HG03432 (cell line): ENCODE measurements around the gene RIPPLY1.

Experiments used
- ATAC-seq: cut with Tn5 transposase; IDR thresholded peaks from one replicate; pipeline ENCODE4 v1.9.1; 2021; ENCODE audit warnings: mild to moderate bottlenecking, moderate library complexity; ENCODE audit not compliant: unreplicated experiment

The RIPPLY1 gene

DNA sequence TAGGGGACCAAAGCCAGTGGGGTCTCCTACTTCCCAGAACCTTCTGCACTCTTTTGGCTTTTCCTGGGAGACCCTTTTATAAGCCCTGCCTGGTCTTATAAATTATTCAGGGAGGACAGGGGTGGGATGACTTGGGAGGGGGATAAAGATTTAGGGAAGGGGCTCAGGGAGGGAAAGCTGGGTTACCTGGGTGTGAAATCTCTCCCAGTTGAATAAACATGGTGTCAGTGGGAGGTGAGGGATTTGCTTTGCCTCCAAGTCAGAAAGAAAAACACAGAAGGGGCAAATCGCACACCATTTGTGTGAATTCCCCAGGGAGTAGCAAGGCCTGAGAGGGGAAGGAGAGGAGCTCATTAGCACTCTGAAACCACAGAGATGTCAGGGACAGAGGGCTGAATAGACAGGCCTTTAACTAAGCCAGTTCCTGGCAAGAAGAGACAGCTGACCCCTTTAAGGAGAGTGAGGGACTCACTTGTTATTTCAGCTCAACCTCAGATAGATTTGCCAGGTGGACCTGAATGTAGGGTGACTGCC is at the start of gene RIPPLY1:
RIPPLY1 (minus strand) TSS at position 51 of the 534 bp plus-strand sequence. CDS start 54 bp downstream, outside the sequence.
- peak; percentile 67 for ATAC-seq

DNA sequence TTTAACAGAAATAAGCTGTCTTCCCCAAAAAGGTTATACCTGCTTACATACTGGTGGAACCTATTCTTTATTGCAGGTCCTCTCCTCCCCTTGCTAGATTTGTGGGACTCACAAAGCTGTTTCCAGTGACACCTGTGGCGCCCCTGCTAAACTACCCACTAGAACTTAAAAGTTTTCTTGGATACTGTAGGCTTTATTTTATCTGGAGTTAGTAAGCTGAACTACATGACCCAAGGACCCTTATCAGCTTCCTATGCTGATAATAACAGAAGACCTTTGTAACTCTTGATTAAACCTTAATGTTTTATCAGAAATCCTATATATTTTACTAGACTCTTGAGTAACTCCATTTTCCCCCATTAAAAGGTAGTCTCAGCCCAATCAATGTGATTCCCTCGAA is 49.4 kb upstream of the RIPPLY1 start:
- ATAC-seq: no peak

DNA sequence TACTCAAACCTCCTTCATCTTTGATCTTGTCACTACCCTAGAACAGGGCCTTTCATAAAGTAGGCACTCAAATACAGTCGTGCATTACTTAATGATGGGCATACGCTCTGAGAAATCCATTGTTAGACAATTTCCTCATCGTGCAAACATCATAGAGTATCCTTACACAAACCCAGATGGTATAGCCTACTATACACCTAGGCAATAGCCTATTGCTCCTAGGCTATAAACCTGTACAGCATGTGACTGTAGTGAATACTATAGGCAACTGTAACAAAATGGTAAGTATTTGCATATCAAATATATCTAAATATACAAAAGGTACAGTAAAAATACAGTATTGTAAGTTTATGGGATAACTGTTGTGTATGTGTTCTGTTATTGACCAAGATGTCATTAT is 48.9 kb upstream of the RIPPLY1 start:
- ATAC-seq: no peak

GRCh38 chrX:106951230-106951629 is 48.1 kb upstream of the RIPPLY1 start:
- ATAC-seq: no peak

DNA sequence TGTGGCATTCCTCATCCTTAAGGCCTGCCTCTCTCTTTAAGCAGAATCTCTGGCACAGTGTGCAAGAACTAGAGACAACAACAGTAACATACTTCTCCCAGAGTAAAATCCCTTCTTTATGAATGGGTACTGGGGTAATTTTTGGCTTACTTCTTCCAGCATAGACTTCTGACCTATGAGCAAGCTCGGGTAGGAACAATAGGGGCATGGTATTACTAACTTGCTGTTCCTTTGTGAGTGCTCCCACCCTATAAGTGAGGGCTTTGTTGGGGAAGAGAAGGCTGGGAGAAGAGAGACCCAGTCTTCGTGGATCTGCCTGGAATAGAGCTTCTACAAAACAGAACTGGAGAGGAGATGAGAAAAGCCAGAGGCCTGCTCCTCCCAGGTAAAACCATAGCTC is 47.2 kb upstream of the RIPPLY1 start:
- no peak for ATAC-seq

DNA sequence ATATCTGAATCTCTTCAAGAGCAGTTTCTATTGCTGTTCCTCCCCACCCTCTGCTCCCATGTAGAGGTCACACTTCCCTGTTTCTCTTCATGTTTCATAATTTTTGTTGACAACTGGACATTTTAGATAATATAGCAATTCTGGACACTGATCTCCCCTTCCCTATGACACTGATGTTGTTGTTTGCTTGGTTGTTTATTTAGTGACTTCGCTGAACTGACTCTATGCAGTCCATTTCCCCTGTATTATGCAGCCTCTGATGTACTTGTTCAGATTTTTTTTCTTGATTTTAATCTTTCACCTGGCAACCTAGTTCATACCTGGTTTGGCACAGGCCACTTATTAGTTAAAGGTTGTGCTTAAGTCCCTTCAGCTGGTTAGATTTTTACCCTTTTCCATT is 46.2 kb upstream of the RIPPLY1 start:
- ATAC-seq: no peak

DNA sequence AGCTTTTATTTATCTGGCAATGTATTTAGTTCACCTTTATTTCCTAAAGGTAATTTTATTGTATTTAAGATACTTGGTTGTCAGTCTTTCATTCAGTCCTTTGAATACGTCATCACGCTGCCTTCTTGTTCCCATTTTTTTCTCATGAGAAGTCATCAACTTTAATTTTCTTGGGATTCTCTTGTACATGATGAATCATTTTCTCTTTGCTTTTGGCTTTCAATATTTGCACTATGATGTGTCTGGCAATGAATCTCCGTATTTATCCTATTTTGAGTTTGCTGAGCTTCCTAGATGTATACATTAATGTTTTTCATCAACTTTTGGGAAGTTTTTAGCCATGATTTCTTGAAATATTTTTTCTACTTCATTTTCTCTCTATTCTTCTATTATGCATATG is 45.5 kb upstream of the RIPPLY1 start:
- ATAC-seq: no peak

DNA sequence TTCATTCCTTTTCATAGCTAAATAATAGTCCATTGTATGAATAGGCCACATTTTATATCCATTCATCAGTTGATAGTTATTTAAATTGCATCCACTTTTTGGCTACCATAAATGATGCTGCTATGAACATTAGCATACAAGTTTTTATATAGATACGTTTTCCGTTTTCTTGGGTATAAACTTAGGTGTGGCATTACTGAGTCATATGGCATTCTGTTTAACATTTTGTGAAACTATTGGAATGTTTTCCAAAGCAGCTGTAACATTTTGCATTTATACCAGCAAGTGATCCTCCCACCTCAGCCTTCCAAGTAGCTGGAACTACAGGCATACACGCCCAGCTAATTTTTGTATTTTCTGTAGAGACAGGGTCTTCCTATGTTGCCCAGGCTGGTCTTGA is 43.3 kb upstream of the RIPPLY1 start:
- ATAC-seq: no peak

DNA sequence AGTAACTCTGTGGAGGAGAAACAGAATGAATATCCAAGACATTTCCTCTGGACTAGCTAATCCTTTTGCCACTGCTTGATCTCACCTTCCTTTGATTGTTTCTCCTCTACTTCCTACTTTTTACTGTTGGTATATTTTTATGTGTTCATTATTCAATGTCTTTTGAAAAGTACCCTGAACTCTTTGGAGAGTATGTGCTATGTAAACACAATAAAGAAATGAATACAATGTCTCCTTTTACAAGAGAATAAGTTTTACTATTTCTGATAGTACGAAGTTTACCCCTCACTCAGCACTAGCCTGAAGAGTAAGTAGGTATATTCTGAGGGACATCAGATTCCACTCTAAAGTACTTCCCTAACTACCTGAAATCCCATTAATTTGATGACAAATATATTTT is 36.9 kb upstream of the RIPPLY1 start:
- no peak for ATAC-seq

DNA sequence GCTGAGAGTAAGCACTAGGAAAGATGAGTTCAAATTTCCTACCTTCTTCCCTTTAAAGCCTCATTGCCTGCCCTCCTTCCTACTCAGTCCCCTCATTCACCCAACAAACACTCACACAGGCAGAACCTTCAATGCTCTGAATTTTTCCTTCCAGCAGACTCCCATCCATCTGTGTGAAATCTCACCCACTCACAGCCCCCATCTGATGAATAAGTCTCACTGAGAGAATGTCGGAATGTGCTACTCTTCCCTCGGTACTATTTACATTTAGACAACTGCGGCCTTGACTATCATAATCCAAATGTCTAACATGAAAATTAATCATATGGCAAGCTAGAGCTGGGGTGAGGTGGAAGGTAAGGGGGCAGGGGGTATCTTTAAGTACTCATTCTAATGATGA is 36.4 kb upstream of the RIPPLY1 start:
- no peak for ATAC-seq

- ATAC-seq: no peak
Observed at GRCh38 chrX:106936246-106936645, 33.1 kb upstream of the RIPPLY1 start.

GRCh38 chrX:106935175-106935574 is 32.0 kb upstream of the RIPPLY1 start:
- no peak for ATAC-seq

- no peak for ATAC-seq
Observed at GRCh38 chrX:106933538-106933961, 30.4 kb upstream of the RIPPLY1 start.

DNA sequence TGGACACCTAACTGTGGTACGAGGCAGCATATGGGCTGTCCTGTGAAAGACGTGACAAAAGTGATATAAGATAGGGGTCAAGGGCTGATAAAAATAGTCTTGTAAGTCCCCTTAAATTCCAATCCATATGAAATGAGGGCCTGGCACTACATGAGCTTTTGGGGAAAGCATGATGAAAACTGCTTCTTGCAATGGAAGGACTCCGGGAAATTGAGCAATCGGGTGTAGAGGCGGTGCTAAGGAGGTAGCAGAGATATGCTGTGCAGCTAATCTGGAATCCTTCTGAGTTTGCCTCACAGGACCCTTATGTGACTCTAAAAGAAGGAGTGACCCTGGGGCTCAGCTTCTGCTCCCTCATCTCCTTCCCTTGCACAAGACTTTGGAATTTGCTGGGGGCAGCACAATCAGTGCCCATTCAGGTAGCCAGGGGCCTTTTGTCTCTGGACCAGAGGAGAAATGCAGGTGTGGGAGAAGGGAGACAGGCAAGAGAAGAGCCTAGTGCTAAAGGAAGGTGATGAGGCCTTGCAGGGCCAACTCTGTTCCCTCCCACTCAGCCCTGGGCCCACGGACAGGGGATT is 29.9 kb upstream of the RIPPLY1 start:
- ATAC-seq: no peak

DNA sequence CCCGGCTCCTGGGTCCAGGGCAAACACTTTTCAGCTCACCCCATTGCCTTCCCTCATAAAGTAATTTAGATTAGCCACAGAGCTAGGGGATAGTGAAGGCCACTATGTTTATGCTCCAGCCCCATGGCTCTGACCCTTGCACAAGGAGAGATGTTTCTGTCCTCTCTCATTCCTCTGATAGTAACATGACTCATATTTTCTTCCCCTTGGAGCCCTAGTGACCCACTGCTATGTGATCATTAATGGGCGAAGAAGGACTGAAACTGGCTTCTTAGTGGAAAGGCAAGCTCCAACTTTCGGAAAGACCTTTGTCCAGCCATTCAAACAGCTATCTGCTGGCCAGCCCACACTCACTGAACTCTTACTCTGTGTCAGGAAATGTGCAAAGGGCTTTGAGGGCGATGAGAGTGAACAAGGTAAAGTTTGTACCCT is 29.4 kb upstream of the RIPPLY1 start:
- ATAC-seq: no peak

DNA sequence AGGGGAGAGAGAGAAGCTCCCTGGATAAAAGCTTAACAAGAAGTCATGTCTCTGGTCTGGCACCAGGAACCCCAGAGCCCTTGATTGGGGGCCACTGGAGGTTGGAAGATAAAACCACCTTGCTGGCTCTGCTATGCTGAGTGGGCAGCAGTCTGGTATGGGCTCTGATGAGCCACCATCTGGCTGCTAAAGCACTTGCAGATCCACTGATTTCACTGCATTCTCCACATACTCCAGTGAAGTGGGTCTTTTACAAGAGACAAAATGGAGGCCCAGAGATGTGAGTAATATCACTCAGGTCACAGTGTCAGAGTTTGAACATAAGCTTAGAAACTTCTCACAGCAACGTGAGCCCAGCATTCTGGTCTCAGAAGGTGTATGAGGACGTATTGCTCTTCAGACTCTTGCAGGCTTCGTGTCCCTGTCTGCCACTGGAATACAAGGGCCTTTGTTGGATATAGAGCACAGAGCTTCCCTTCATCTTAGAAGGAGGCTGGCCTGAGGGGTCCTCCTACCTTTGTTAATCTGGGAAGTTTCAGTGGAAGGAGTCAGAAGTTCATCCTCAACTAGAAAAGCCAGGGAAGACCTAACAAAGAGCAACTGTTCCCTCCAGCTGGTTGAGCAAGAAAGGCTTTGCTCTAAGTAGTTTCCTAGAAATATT is 28.8 kb upstream of the RIPPLY1 start:
- ATAC-seq: no peak

DNA sequence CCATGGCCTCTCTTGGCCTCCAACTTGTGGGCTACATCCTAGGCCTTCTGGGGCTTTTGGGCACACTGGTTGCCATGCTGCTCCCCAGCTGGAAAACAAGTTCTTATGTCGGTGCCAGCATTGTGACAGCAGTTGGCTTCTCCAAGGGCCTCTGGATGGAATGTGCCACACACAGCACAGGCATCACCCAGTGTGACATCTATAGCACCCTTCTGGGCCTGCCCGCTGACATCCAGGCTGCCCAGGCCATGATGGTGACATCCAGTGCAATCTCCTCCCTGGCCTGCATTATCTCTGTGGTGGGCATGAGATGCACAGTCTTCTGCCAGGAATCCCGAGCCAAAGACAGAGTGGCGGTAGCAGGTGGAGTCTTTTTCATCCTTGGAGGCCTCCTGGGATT is 25.1 kb upstream of the RIPPLY1 start:
- ATAC-seq: no peak

- no peak for ATAC-seq
Observed at GRCh38 chrX:106927700-106928099, 24.6 kb upstream of the RIPPLY1 start.

- no peak for ATAC-seq
Observed at GRCh38 chrX:106927023-106927422, 23.9 kb upstream of the RIPPLY1 start.

DNA sequence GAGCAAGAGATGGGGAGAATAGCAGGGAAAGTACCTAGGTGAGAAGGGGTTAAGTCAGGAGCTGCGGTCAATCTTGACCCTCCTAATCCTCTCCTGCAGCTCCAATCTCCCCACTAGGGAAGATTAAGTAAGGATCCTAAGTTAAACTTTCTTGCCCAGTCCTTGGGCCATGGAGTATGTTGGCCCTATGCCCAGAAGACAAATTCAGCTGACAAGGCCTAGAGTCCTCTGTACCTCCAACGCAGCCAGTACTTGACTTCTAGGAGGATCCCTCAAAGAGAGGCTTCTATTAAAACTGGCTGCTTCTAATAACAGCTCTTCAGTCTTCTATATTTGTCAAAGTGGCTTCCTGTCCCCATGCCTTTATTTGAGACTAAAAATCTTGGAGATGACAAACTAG is 18.5 kb upstream of the RIPPLY1 start:
- no peak for ATAC-seq

DNA sequence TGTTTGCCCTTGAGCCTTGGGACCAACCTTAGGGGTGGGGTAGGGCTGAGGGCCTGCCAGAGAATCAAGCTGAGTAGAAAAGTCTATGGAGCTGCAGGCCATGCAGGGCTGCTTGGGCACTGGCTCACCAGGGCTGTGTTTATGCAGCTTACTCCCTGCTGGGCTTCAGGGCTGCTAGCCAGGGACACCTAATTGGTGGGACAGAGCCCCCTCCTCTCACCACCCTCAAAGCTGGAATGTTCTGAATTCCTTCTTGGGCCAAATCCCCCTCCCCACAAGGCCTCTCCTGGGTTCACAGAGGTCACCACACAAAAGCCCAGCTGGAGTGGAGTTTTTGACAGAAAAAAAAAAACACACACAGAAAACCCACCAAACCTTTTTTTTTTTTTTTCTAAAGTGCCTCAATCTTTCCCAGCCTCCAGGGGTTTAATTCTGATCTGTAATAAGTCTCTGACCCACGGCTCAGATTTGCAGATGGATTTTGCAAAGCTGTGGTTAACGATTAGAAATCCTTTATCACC is 16.9 kb upstream of the RIPPLY1 start, which contains the start of gene CLDN2:
CLDN2 (plus strand) TSS at position 471 of the 521 bp plus-strand sequence. CDS start 7,827 bp downstream, outside the sequence.
- no peak for ATAC-seq

GRCh38 chrX:106917830-106918500 is 14.8 kb upstream of the RIPPLY1 start:
- no peak for ATAC-seq
